ENCODE data around the gene CFAP77. TPM values are rescaled to one million over a fixed set of nuclear protein-coding genes. Genes with fewer than 3 reads are reported as not detected.
"Not testable (repeated sequence)": the region's sequence is repeated elsewhere in the genome, so short reads cannot be mapped to it uniquely, and the experiment has no call there.

The CFAP77 gene
- polyA plus RNA-seq, 4 donors = not detected

DNA sequence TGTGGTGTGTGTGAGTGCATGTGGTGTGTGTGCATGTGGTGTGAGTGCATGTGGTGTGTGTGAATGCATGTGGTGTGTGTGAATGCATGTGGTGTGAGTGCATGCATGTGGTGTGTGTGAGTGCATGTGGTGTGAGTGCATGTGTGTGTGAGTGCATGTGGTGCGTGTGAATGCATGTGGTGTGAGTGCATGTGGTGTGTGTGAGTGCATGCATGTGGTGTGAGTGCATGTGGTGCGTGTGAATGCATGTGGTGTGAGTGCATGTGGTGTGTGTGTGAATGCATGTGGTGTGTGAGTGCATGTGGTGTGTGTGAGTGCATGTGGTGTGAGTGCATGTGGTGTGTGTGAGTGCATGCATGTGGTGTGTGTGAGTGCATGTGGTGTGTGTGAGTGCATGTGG is 32.2 kb upstream of the CFAP77 start:
- WGBS, 3 donors = 97 to 98% (median 97%) methylated on average over 2 of the region's 2 CpGs
- not testable (repeated sequence) for DNase-seq, FAIRE-seq

DNA sequence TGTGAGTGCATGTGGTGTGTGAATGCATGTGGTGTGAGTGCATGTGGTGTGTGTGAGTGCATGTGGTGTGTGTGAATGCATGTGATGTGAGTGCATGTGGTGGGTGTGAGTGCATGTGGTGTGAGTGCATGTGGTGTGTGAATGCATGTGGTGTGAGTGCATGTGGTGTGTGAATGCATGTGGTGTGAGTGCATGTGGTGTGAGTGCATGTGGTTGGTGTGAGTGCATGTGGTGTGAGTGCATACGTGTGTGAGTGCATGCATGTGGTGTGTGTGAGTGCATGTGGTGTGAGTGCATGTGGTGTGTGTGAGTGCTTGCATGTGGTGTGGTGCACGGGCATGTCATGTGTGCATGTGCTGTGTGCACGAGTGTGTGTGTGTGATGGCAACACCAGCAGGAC is 31.6 kb upstream of the CFAP77 start:
- 95 to 97% (median 97%) methylated on average over 3 of the region's 3 CpGs for WGBS, 3 donors
- H3K9me3 ChIP-seq (ENCODE audit: control insufficient read depth in 2 of 2, insufficient read depth in 1 of 2, low read depth in 1 of 2, low read length in 1 of 2); DNase-seq; FAIRE-seq; H3K4me1 ChIP-seq (ENCODE audit: control insufficient read depth in 3 of 3, insufficient read depth in 2 of 3, low read depth in 1 of 3, low read length in 2 of 3); H3K4me3 ChIP-seq (ENCODE audit: low read depth in 1 of 3, low read length in 3 of 3); H3K27ac ChIP-seq (ENCODE audit: low read depth in 1 of 3, low read length in 2 of 3); H3K27me3 ChIP-seq (ENCODE audit: control insufficient read depth in 3 of 3, insufficient read depth in 3 of 3, low read length in 3 of 3): not testable (repeated sequence)
- H3K36me3 ChIP-seq (ENCODE audit: control insufficient read depth in 3 of 3, insufficient read depth in 2 of 3, low read depth in 1 of 3, low read length in 3 of 3) = peaks cover 11 to 49% (median 19%) of the 10 kb centered on the region in 3 donors

More for the DNA sequence above, 32.2 kb upstream of the CFAP77 start:
- H3K4me1 ChIP-seq (ENCODE audit: control insufficient read depth in 3 of 3, insufficient read depth in 2 of 3, low read depth in 1 of 3, low read length in 2 of 3); H3K4me3 ChIP-seq (ENCODE audit: low read depth in 1 of 3, low read length in 3 of 3); H3K27me3 ChIP-seq (ENCODE audit: control insufficient read depth in 3 of 3, insufficient read depth in 3 of 3, low read length in 3 of 3); H3K9me3 ChIP-seq (ENCODE audit: control insufficient read depth in 2 of 2, insufficient read depth in 1 of 2, low read depth in 1 of 2, low read length in 1 of 2); H3K27ac ChIP-seq (ENCODE audit: low read depth in 1 of 3, low read length in 2 of 3): not testable (repeated sequence)
- H3K36me3 ChIP-seq (ENCODE audit: control insufficient read depth in 3 of 3, insufficient read depth in 2 of 3, low read depth in 1 of 3, low read length in 3 of 3) = peaks cover 9 to 49% (median 19%) of the 10 kb centered on the region in 3 donors

DNA sequence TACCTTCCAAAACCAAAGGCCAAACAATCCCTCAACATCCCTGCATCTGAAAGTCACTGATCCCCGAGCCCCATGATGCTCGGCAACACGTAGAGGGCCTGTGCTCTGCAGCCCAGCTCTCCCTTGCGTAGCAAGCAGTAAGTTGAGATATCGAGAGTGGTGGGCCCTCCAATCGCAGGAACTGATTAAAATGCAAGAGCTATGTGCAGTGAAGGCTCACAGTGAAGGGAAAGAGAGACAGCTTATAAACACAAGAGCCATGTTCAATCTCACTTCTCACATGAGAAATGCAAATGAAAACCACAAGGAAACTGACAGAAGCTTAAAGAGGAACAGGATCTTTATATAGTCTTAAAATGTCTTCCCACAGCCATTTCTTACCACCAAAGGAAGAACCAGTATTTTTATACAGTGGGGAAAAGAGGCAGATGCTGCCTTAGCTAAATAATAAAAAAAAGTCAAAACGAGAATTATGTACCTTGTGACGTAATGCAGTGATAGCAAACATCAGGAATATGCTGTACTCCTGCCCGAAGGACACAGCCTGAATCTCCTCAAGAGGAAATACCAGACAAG is 28.0 kb upstream of the CFAP77 start:
- no peaks in the 10 kb centered on the region for H3K4me1 ChIP-seq (ENCODE audit: control insufficient read depth in 3 of 3, insufficient read depth in 2 of 3, low read depth in 1 of 3, low read length in 2 of 3)
- peaks cover 14 to 52% (median 14%) of the 10 kb centered on the region in 3 donors for H3K36me3 ChIP-seq (ENCODE audit: control insufficient read depth in 3 of 3, insufficient read depth in 2 of 3, low read depth in 1 of 3, low read length in 3 of 3)
- WGBS, 3 donors = 80 to 94% (median 91%) methylated on average over 9 of the region's 9 CpGs
- no peaks in the 10 kb centered on the region for H3K27me3 ChIP-seq (ENCODE audit: control insufficient read depth in 3 of 3, insufficient read depth in 3 of 3, low read length in 3 of 3)
- FAIRE-seq (no peak), DNase-seq (no peak)
- no peak overlapping the region for H3K4me3 ChIP-seq (ENCODE audit: low read depth in 1 of 3, low read length in 3 of 3)
- peak overlapping the region in 1 of 3 donors; percentile 66 for H3K27ac ChIP-seq (ENCODE audit: low read depth in 1 of 3, low read length in 2 of 3)
- H3K9me3 ChIP-seq (ENCODE audit: control insufficient read depth in 2 of 2, insufficient read depth in 1 of 2, low read depth in 1 of 2, low read length in 1 of 2) = no peaks in the 10 kb centered on the region

GRCh38 chr9:132383462-132383883 is 26.5 kb upstream of the CFAP77 start:
- Histone ChIP-seq H3K27ac (ENCODE audit: low read depth in 1 of 3, low read length in 2 of 3) (no peak overlapping the region), H3K4me3 (ENCODE audit: low read depth in 1 of 3, low read length in 3 of 3) (peak overlapping the region in 1 of 3 donors; percentile 3), H3K4me1 (ENCODE audit: control insufficient read depth in 3 of 3, insufficient read depth in 2 of 3, low read depth in 1 of 3, low read length in 2 of 3) (no peaks in the 10 kb centered on the region), H3K9me3 (ENCODE audit: control insufficient read depth in 2 of 2, insufficient read depth in 1 of 2, low read depth in 1 of 2, low read length in 1 of 2) (no peaks in the 10 kb centered on the region), H3K36me3 (ENCODE audit: control insufficient read depth in 3 of 3, insufficient read depth in 2 of 3, low read depth in 1 of 3, low read length in 3 of 3) (peaks cover 17 to 48% (median 21%) of the 10 kb centered on the region in 3 donors), H3K27me3 (ENCODE audit: control insufficient read depth in 3 of 3, insufficient read depth in 3 of 3, low read length in 3 of 3) (no peaks in the 10 kb centered on the region)
- FAIRE-seq (no peak), DNase-seq (no peak)
- WGBS, 3 donors = 74 to 89% (median 77%) methylated on average over 10 of the region's 10 CpGs

GRCh38 chr9:132384376-132384775 is 25.6 kb upstream of the CFAP77 start:
- Histone ChIP-seq H3K4me3 (ENCODE audit: low read depth in 1 of 3, low read length in 3 of 3) (no peak overlapping the region), H3K4me1 (ENCODE audit: control insufficient read depth in 3 of 3, insufficient read depth in 2 of 3, low read depth in 1 of 3, low read length in 2 of 3) (no peaks in the 10 kb centered on the region), H3K9me3 (ENCODE audit: control insufficient read depth in 2 of 2, insufficient read depth in 1 of 2, low read depth in 1 of 2, low read length in 1 of 2) (no peaks in the 10 kb centered on the region), H3K27ac (ENCODE audit: low read depth in 1 of 3, low read length in 2 of 3) (no peak overlapping the region), H3K36me3 (ENCODE audit: control insufficient read depth in 3 of 3, insufficient read depth in 2 of 3, low read depth in 1 of 3, low read length in 3 of 3) (peaks cover 14 to 49% (median 21%) of the 10 kb centered on the region in 3 donors), H3K27me3 (ENCODE audit: control insufficient read depth in 3 of 3, insufficient read depth in 3 of 3, low read length in 3 of 3) (no peaks in the 10 kb centered on the region)
- DNase-seq = no peak
- no peak for FAIRE-seq
- 86 to 91% (median 87%) methylated on average over 8 of the region's 8 CpGs for WGBS, 3 donors

DNA sequence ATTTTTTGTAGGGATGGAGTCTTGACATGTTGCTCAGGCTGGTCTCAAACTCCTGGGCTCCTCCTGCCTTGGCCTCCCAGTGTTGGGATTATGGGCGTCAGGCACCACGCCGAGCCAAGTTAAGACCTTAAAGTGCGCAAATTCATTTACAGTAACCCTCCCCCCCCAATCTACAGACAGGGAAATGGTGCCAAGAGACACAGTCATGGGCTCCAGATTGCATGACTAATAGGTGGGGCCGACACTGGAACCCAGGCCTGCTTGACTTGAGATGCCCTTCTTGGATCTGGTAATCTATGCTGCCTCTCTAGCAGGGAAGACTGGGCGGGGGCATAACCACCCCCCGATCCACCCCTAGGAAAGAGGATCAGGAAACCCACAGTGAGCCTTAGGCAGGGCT is 22.9 kb upstream of the CFAP77 start:
- Histone ChIP-seq H3K36me3 (ENCODE audit: control insufficient read depth in 3 of 3, insufficient read depth in 2 of 3, low read depth in 1 of 3, low read length in 3 of 3) (peaks cover 17 to 52% (median 29%) of the 10 kb centered on the region in 3 donors), H3K27me3 (ENCODE audit: control insufficient read depth in 3 of 3, insufficient read depth in 3 of 3, low read length in 3 of 3) (no peaks in the 10 kb centered on the region), H3K9me3 (ENCODE audit: control insufficient read depth in 2 of 2, insufficient read depth in 1 of 2, low read depth in 1 of 2, low read length in 1 of 2) (no peaks in the 10 kb centered on the region), H3K27ac (ENCODE audit: low read depth in 1 of 3, low read length in 2 of 3) (no peak overlapping the region), H3K4me3 (ENCODE audit: low read depth in 1 of 3, low read length in 3 of 3) (no peak overlapping the region), H3K4me1 (ENCODE audit: control insufficient read depth in 3 of 3, insufficient read depth in 2 of 3, low read depth in 1 of 3, low read length in 2 of 3) (no peaks in the 10 kb centered on the region)
- FAIRE-seq = no peak
- 96 to 99% (median 97%) methylated on average over 7 of the region's 7 CpGs for WGBS, 3 donors
- DNase-seq = no peak

DNA sequence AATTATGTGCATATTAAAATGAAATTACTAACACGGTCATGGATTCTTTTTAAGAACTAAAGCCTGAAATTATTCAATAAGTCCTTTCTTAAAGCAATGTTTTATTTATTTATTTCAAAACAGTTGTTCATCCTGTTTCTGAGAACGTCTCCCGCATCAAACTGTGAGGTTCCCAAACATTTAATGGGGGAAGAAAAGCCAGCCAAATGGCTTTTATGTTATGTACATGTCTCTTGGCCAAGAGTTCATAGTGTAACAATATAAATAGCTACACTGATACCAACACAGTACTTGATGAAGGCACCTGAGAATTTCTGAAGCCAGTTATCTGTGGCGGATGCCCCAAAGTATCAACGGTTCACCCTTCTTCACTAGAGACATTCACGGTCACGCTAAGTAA is 19.0 kb upstream of the CFAP77 start:
- 78 to 82% (median 79%) methylated on average over 7 of the region's 7 CpGs for WGBS, 3 donors
- FAIRE-seq (no peak), DNase-seq (no peak)
- no peaks in the 10 kb centered on the region for H3K4me1 ChIP-seq (ENCODE audit: control insufficient read depth in 3 of 3, insufficient read depth in 2 of 3, low read depth in 1 of 3, low read length in 2 of 3)
- H3K27ac ChIP-seq (ENCODE audit: low read depth in 1 of 3, low read length in 2 of 3) = no peak overlapping the region
- no peak overlapping the region for H3K4me3 ChIP-seq (ENCODE audit: low read depth in 1 of 3, low read length in 3 of 3)
- no peaks in the 10 kb centered on the region for H3K27me3 ChIP-seq (ENCODE audit: control insufficient read depth in 3 of 3, insufficient read depth in 3 of 3, low read length in 3 of 3)
- peaks cover 18 to 71% (median 25%) of the 10 kb centered on the region in 3 donors for H3K36me3 ChIP-seq (ENCODE audit: control insufficient read depth in 3 of 3, insufficient read depth in 2 of 3, low read depth in 1 of 3, low read length in 3 of 3)
- no peaks in the 10 kb centered on the region for H3K9me3 ChIP-seq (ENCODE audit: control insufficient read depth in 2 of 2, insufficient read depth in 1 of 2, low read depth in 1 of 2, low read length in 1 of 2)

GRCh38 chr9:132391449-132391848 is 18.6 kb upstream of the CFAP77 start:
- FAIRE-seq = no peak

DNA sequence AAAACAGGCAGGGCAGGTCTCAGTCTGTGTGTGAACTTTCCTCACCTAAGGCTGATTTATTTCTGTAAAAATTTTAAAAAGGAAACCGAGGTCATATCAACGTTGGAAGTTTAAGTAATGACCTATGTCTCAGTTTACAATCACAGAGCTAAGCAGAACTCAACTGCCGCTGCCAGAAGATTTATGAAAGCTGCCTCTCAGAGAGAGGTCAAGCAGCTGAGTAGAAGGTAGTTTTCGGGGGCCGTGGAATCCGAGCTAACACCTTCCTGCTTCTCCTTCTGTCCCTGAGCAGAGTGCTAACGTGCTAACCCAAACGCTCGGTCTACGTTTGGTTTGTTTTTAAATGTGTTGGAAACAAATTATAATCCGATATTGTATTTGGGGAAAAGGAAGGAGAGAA is 14.5 kb upstream of the CFAP77 start:
- H3K36me3 ChIP-seq (ENCODE audit: control insufficient read depth in 3 of 3, insufficient read depth in 2 of 3, low read depth in 1 of 3, low read length in 3 of 3) = peaks cover 13 to 59% (median 16%) of the 10 kb centered on the region in 3 donors
- WGBS, 3 donors = 88 to 93% (median 89%) methylated on average over 11 of the region's 11 CpGs
- no peaks in the 10 kb centered on the region for H3K27me3 ChIP-seq (ENCODE audit: control insufficient read depth in 3 of 3, insufficient read depth in 3 of 3, low read length in 3 of 3)
- DNase-seq (no peak), FAIRE-seq (no peak)
- no peaks in the 10 kb centered on the region for H3K9me3 ChIP-seq (ENCODE audit: control insufficient read depth in 2 of 2, insufficient read depth in 1 of 2, low read depth in 1 of 2, low read length in 1 of 2)
- H3K27ac ChIP-seq (ENCODE audit: low read depth in 1 of 3, low read length in 2 of 3) = no peak overlapping the region
- no peak overlapping the region for H3K4me3 ChIP-seq (ENCODE audit: low read depth in 1 of 3, low read length in 3 of 3)
- H3K4me1 ChIP-seq (ENCODE audit: control insufficient read depth in 3 of 3, insufficient read depth in 2 of 3, low read depth in 1 of 3, low read length in 2 of 3) = no peaks in the 10 kb centered on the region

More at GRCh38 chr9:132391449-132391848, 18.6 kb upstream of the CFAP77 start:
- Histone ChIP-seq H3K27me3 (ENCODE audit: control insufficient read depth in 3 of 3, insufficient read depth in 3 of 3, low read length in 3 of 3) (no peaks in the 10 kb centered on the region), H3K4me1 (ENCODE audit: control insufficient read depth in 3 of 3, insufficient read depth in 2 of 3, low read depth in 1 of 3, low read length in 2 of 3) (no peaks in the 10 kb centered on the region), H3K27ac (ENCODE audit: low read depth in 1 of 3, low read length in 2 of 3) (no peak overlapping the region), H3K36me3 (ENCODE audit: control insufficient read depth in 3 of 3, insufficient read depth in 2 of 3, low read depth in 1 of 3, low read length in 3 of 3) (peaks cover 16 to 70% (median 25%) of the 10 kb centered on the region in 3 donors), H3K9me3 (ENCODE audit: control insufficient read depth in 2 of 2, insufficient read depth in 1 of 2, low read depth in 1 of 2, low read length in 1 of 2) (no peaks in the 10 kb centered on the region), H3K4me3 (ENCODE audit: low read depth in 1 of 3, low read length in 3 of 3) (no peak overlapping the region)
- 90 to 95% (median 91%) methylated on average over 11 of the region's 11 CpGs for WGBS, 3 donors
- DNase-seq = no peak
